K562 (cell line): ENCODE measurements around the gene PCBP2. TPM values are rescaled to one million over a fixed set of nuclear protein-coding genes. Genes with fewer than 3 reads are reported as not detected.

Experiments
- ATAC-seq: fragments of 200-7000 bp; cut with Tn5 transposase; 3 replicates; pipeline ENCODE4 v1.9.1; 2020; ENCODE audit warnings: moderate library complexity
- BruUV-seq: library from RNA; stranded (reverse); fragments of 400-500 nt; replicated peaks from 2 replicates; lab custom pipeline; 2021; lab: Mats Ljungman, UMichigan
- CTCF ChIA-PET: fragments of 300-600 bp; formaldehyde crosslinking; extraction: SDS; loops from one replicate; lab custom pipeline; 2021; ENCODE audit warnings: low intra/inter-chr PET ratio; lab: Yijun Ruan, JAX
- POLR2A ChIA-PET: fragments of 300-600, 350-650 bp; sonication (Branson Sonifier 250); formaldehyde crosslinking; extraction: SDS; loops from one replicate; lab custom pipeline; 2021; ENCODE audit warnings: antibody characterized with exemption, inconsistent platforms; lab: Yijun Ruan, JAX
- DNase-seq, 4 experiments: peaks; one replicate each; pipeline versions ENCODE4 v3.0.0 to v3.0.0-alpha.2; 2011 to 2018; ENCODE audit warnings: low spot score in 3 of 4, mixed read lengths in 3 of 4; ENCODE audit errors: extremely low read depth in 1 of 4
- FAIRE-seq: peaks from 2 replicates; lab custom pipeline; 2011; peaks lifted over from hg19 to GRCh38; lab: Jason Lieb, UNC
- H2AFZ ChIP-seq: 2 replicates; pipeline ENCODE4 v1.6.0; 2011; ENCODE audit warnings: low read depth, low read length, control low read depth, inconsistent platforms
- H3K27ac ChIP-seq: fragments of 200-600 bp; 3 replicates; pipeline ENCODE4 v1.8.0; 2011; ENCODE audit warnings: low read depth, mild to moderate bottlenecking, control low read depth, inconsistent platforms, low read length, moderate library complexity, mixed read lengths; ENCODE audit errors: extremely low read depth
- H3K27me3 ChIP-seq, 2 experiments: fragments of 300-600 bp in 1 of 2; 2 replicates in 1 of 2; 3 replicates in 1 of 2; pipeline versions ENCODE4 v1.6.0 to v1.8.0; 2011; ENCODE audit warnings: inconsistent platforms in 2 of 2, low read length in 2 of 2, mild to moderate bottlenecking in 1 of 2, mixed read lengths in 1 of 2, moderate library complexity in 1 of 2; ENCODE audit not compliant: control insufficient read depth in 2 of 2, insufficient read depth in 2 of 2
- H3K36me3 ChIP-seq: fragments of 300-600 bp; 3 replicates; pipeline ENCODE4 v1.8.0; 2011; ENCODE audit warnings: mild to moderate bottlenecking, low read length, inconsistent platforms; ENCODE audit not compliant: control insufficient read depth, insufficient read depth
- H3K4me1 ChIP-seq, 2 experiments: fragments of 200-600 bp in 1 of 2; replicated peaks in 1 of 2; 2 replicates in 1 of 2; 3 replicates in 1 of 2; pipeline versions ENCODE4 v1.5.1 to v1.8.0; 2011; ENCODE audit warnings: inconsistent platforms in 2 of 2, low read length in 2 of 2, mild to moderate bottlenecking in 1 of 2, mixed read lengths in 1 of 2, moderate library complexity in 1 of 2; ENCODE audit not compliant: control insufficient read depth in 2 of 2, insufficient read depth in 2 of 2
- H3K4me2 ChIP-seq: 2 replicates; pipeline ENCODE4 v1.6.1; 2011; ENCODE audit warnings: low read length, control low read depth, inconsistent platforms, mixed read lengths; ENCODE audit not compliant: insufficient read depth
- H3K4me3 ChIP-seq: fragments of 200-600 bp; sonication (generic), shearing (Covaris generic); 2 replicates; pipeline ENCODE4 v1.5.1; 2016; ENCODE audit warnings: control low read depth, inconsistent platforms
- H3K79me2 ChIP-seq: fragments of 200-600 bp; 3 replicates; pipeline ENCODE4 v1.8.0; 2011; ENCODE audit warnings: low read length, inconsistent platforms; ENCODE audit not compliant: control insufficient read depth, insufficient read depth
- H3K9ac ChIP-seq, 2 experiments: 2 replicates each; pipeline versions ENCODE4 v1.6.0 to v1.6.1; 2011; ENCODE audit warnings: low read depth in 2 of 2, low read length in 2 of 2, control low read depth in 1 of 2, inconsistent platforms in 1 of 2, mild to moderate bottlenecking in 1 of 2, mixed read lengths in 1 of 2; ENCODE audit not compliant: insufficient read depth in 1 of 2
- H3K9me1 ChIP-seq: one replicate; pipeline ENCODE4 v1.6.0; 2011; ENCODE audit warnings: inconsistent platforms, mild to moderate bottlenecking, low read length, moderate library complexity; ENCODE audit not compliant: control insufficient read depth, insufficient read depth
- H3K9me3 ChIP-seq: replicated peaks from 2 replicates; pipeline ENCODE4 v1.5.1; 2011; ENCODE audit warnings: low read depth, low read length, inconsistent platforms; ENCODE audit not compliant: control insufficient read depth, insufficient read depth
- H4K20me1 ChIP-seq: replicated peaks from 2 replicates; pipeline ENCODE4 v1.6.1; 2011; ENCODE audit warnings: low read length, inconsistent platforms, mixed read lengths; ENCODE audit not compliant: control insufficient read depth, insufficient read depth
- SIRT6 ChIP-seq: IDR thresholded peaks from one replicate; pipeline ENCODE4 v1.6.1; 2012; ENCODE audit warnings: low read depth, mild to moderate bottlenecking, control low read depth, inconsistent platforms, low read length, moderate library complexity
- ZNF707 ChIP-seq: fragments of 250-450 bp; sonication (Bioruptor Pico); conservative IDR thresholded peaks from 2 replicates; pipeline ENCODE4 v1.8.0; 2022; ENCODE audit warnings: inconsistent platforms, mild to moderate bottlenecking, moderate library complexity
- WGBS: fragments of 100-300 bp; shearing (Covaris generic); methylation state at CpG from one replicate; pipeline ENCODE4 v1.1.6; 2016; ENCODE audit warnings: low coverage, mixed read lengths; ENCODE audit not compliant: insufficient coverage; ENCODE audit errors: missing lambda C conversion rate; 5-methylcytosine and 5-hydroxymethylcytosine counted together
- in situ Hi-C: fragments of 300-500 bp; cut with MboI; formaldehyde crosslinking; loops from 4 replicates; pipeline ENCODE4 v1.15.0; 2018; ENCODE audit warnings: inconsistent platforms, mixed read lengths
- intact Hi-C: fragments of 100-400 bp; cut with micrococcal nuclease; formaldehyde crosslinking; loops from 2 replicates; pipeline ENCODE4 v1.14.2; 2022
- polyA plus RNA-seq, 8 experiments: library from polyadenylated mRNA; depleted of rRNA in 4 of 8; stranded (reverse) in 5 of 8; unstranded in 3 of 8; fragments of >200 nt; fragmentation: Nextera tagmentation in 2 of 8; fragmentation: Illumina TruSeq in 1 of 8; extraction: Ambion mirVana in 2 of 8; extraction: Trizol in 1 of 8; gene quantifications; 2 replicates each; pipeline versions ENCODE4 v1.2.1 to v1.2.3, GENCODE V29; 2011 to 2014; ENCODE audit warnings: inconsistent platforms in 1 of 8, missing spikeins in 1 of 8
- total RNA-seq, 7 experiments: library from RNA; depleted of rRNA in 6 of 7; stranded (reverse); fragments of >200 nt in 6 of 7; fragmentation: Illumina TruSeq in 2 of 7; extraction: Trizol in 2 of 7; gene quantifications; 2 replicates each; pipeline versions ENCODE4 v1.2.1 to v1.2.3, GENCODE V29; 2011 to 2021; ENCODE audit warnings: low replicate concordance in 1 of 7

PCBP2 gene
- total and polyA plus RNA-seq, 9 of the 15 experiments (the other 6 are each of a cell fraction or from before 2014, with no cell fraction given): 137 to 831 (median 328) TPM

- Histone ChIP-seq H2AFZ (no peak overlapping the region), H3K27me3 (no peaks in the 10 kb centered on the region), H3K36me3 (peaks cover 73% of the 10 kb centered on the region), H3K27ac (no peak overlapping the region), H3K4me1 (peaks cover 0 to 11% of the 10 kb centered on the region in 2 experiments; a peak in 2 of 5 replicates), H4K20me1 (peaks cover 8% of the 10 kb centered on the region), H3K9ac (no peak overlapping the region; a peak in 1 of 4 replicates), H3K79me2 (0 out of 3 replicates have a peak, but pooled peaks cover 3% of the 10 kb centered on the region), H3K4me3 (no peak overlapping the region), H3K9me3 (no peaks in the 10 kb centered on the region), H3K9me1 (peaks cover 3% of the 10 kb centered on the region), H3K4me2 (no peak overlapping the region)
- in situ Hi-C loops (no loop called here), intact Hi-C loops (no loop called here)
- ChIA-PET POLR2A (interaction anchor here (1.0 to 7.1 kb wide), 5 partner anchors 9 to 16 kb away, joined by 4 to 99 read pairs (median 5); partner anchors contain the start of genes MAP3K12 and TARBP2), CTCF (no interaction called here)
- no peak for ATAC-seq
- WGBS: 74% methylated on average over 10 of the region's 10 CpGs
- TF ChIP-seq ZNF707: no peak
- TF ChIP-seq SIRT6: peak; percentile 37
- no peak for FAIRE-seq
- no peak for DNase-seq
- no TSS peak for BruUV-seq
Measured at GRCh38 chr12:53484686-53485575, 33.0 kb downstream of the PCBP2 start.
